Endodermal cell (in vitro differentiated cells): Measurements from ENCODE around the gene VWA8. TPM values are rescaled to one million over a fixed set of nuclear protein-coding genes. Genes with fewer than 3 reads are reported as not detected.

Source experiments
- DNase-seq: peaks from one replicate; pipeline ENCODE4 v3.0.0-alpha.2; 2017
- H3K27ac ChIP-seq: 2 replicates; pipeline ENCODE4 v1.5.1; 2013; ENCODE audit warnings: mild to moderate bottlenecking, low read depth, low read length, moderate library complexity
- H3K27me3 ChIP-seq: 2 replicates; pipeline ENCODE4 v1.6.1; 2013; ENCODE audit warnings: mild to moderate bottlenecking, low read length, moderate library complexity; ENCODE audit not compliant: insufficient read depth, control insufficient read depth, poor library complexity, severe bottlenecking
- H3K36me3 ChIP-seq: 2 replicates; pipeline ENCODE4 v1.7.0; 2013; ENCODE audit warnings: mild to moderate bottlenecking, low read length, moderate library complexity; ENCODE audit not compliant: control insufficient read depth, insufficient read depth
- H3K4me1 ChIP-seq: one replicate; pipeline ENCODE4 v1.7.0; 2013; ENCODE audit warnings: low read length; ENCODE audit not compliant: control insufficient read depth, insufficient read depth
- H3K4me3 ChIP-seq: 2 replicates; pipeline ENCODE4 v1.5.1; 2013; ENCODE audit warnings: mild to moderate bottlenecking, low read length, moderate library complexity
- H3K9ac ChIP-seq: 2 replicates; pipeline ENCODE4 v1.6.1; 2013; ENCODE audit warnings: mild to moderate bottlenecking, low read length, moderate library complexity; ENCODE audit not compliant: poor library complexity, severe bottlenecking; ENCODE audit errors: extremely low read depth
- H3K9me3 ChIP-seq: 2 replicates; pipeline ENCODE4 v1.6.1; 2013; ENCODE audit warnings: mild to moderate bottlenecking, low read length, moderate library complexity; ENCODE audit not compliant: control insufficient read depth
- H3K27ac Mint-ChIP-seq: 2 replicates; pipeline ENCODE4 v1.8.0; 2020; ENCODE audit warnings: mixed read lengths
- H3K27me3 Mint-ChIP-seq: 2 replicates; pipeline ENCODE4 v1.8.0; 2021; ENCODE audit warnings: mild to moderate bottlenecking, mixed read lengths; ENCODE audit not compliant: insufficient read depth
- H3K36me3 Mint-ChIP-seq: 2 replicates; pipeline ENCODE4 v1.8.0; 2020; ENCODE audit warnings: low read depth, mixed read lengths
- H3K4me1 Mint-ChIP-seq: 2 replicates; pipeline ENCODE4 v1.8.0; 2020; ENCODE audit warnings: mixed read lengths
- H3K4me3 Mint-ChIP-seq: 2 replicates; pipeline ENCODE4 v1.8.0; 2020; ENCODE audit warnings: mild to moderate bottlenecking, moderate library complexity, mixed read lengths
- H3K9me3 Mint-ChIP-seq: 2 replicates; pipeline ENCODE4 v1.8.0; 2020; ENCODE audit warnings: mild to moderate bottlenecking, mixed read lengths
- CTCF ChIP-seq: fragments of 200-600 bp; sonication (generic); conservative IDR thresholded peaks from 2 replicates; pipeline ENCODE4 v1.5.0; 2021; ENCODE audit warnings: antibody characterized with exemption, mild to moderate bottlenecking
- WGBS, 2 experiments: methylation state at CpG; one replicate each; pipeline versions ENCODE4 v1.1.5 to v1.1.7; 2013; ENCODE audit warnings: missing lambda C conversion rate in 2 of 2, mixed read lengths in 1 of 2; ENCODE audit not compliant: insufficient coverage in 1 of 2, insufficient read length in 1 of 2; 5-methylcytosine and 5-hydroxymethylcytosine counted together
- total RNA-seq, 2 donors: library from RNA; stranded (reverse); fragmentation: NEBNext Ultra II Directional in 1 of 2; extraction: Animal tissue kit (Norgen Biotek cat#: 25700) in 1 of 2; gene quantifications; 2 replicates in 1 of 2; 3 replicates in 1 of 2; pipeline ENCODE4 v1.2.1, GENCODE V29; 2021

VWA8 gene
- total RNA-seq, 2 donors from 2014 or later = 24.6 to 25.6 TPM

DNA sequence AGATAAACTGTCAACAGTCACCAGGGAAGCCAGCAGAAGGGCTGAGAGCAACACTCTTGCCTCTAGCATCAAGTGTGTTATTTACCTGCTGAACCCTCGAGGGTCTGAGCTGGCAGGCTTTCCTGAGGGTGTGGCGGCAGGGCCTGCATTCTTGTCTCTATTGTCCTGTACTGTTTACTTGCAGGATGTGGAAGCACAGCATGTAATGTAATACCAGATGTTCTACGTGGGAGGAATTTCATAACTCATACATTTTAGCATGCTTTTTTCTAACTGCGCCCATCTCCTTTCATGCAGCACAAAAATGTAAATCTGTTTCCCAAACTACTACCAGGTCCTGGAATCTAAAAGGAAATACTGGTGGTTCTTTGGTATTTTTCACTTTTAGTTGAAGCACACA lies 350.5 kb downstream of the VWA8 start:
- no peaks in the 10 kb centered on the region for H3K27me3 ChIP-seq
- no peak overlapping the region for H3K9ac ChIP-seq
- peaks cover 11% of the 10 kb centered on the region for H3K36me3 ChIP-seq
- TF ChIP-seq CTCF = no peak
- H3K9me3 ChIP-seq = no peaks in the 10 kb centered on the region
- peaks cover 17% of the 10 kb centered on the region for H3K4me1 Mint-ChIP-seq
- H3K27ac ChIP-seq = no peak overlapping the region
- no peaks in the 10 kb centered on the region for H3K27me3 Mint-ChIP-seq
- no peaks in the 10 kb centered on the region for H3K9me3 Mint-ChIP-seq
- DNase-seq = no peak
- H3K4me3 Mint-ChIP-seq = no peak overlapping the region
- no peak overlapping the region for H3K4me3 ChIP-seq
- 85 to 100% methylated on average over 2 to 4 of the region's 4 CpGs for WGBS, 2 experiments
- H3K36me3 Mint-ChIP-seq = peaks cover 22% of the 10 kb centered on the region
- no peak overlapping the region for H3K27ac Mint-ChIP-seq
- peaks cover 4% of the 10 kb centered on the region for H3K4me1 ChIP-seq

DNA sequence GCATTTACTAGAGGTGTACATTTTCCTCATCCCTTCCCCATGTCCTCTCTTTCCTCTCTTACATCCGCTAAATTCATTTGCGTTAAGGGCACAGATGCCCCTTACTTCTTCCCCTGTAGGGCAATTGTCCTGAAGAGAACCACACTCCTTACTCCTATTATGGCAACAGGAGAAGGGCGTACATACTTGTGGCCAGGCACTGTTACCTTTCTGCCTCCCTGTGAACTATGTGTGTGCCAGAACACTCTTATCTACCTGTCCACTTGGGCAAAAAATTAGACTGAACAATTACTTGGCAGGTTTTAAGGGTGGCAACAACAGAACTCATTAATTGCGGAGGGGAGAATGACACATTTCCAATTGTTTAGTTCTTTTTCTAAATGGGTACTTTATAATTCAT lies 351.1 kb downstream of the VWA8 start:
- peaks cover 21% of the 10 kb centered on the region for H3K36me3 Mint-ChIP-seq
- 97 to 100% methylated on average over 3 to 4 of the region's 4 CpGs for WGBS, 2 experiments
- Histone ChIP-seq H3K9me3 (no peaks in the 10 kb centered on the region), H3K27ac (no peak overlapping the region), H3K27me3 (no peaks in the 10 kb centered on the region), H3K36me3 (peaks cover 10% of the 10 kb centered on the region), H3K4me3 (no peak overlapping the region), H3K4me1 (peaks cover 3% of the 10 kb centered on the region), H3K9ac (no peak overlapping the region)
- H3K4me1 Mint-ChIP-seq = peaks cover 20% of the 10 kb centered on the region
- no peaks in the 10 kb centered on the region for H3K9me3 Mint-ChIP-seq
- no peak overlapping the region for H3K4me3 Mint-ChIP-seq
- no peak overlapping the region for H3K27ac Mint-ChIP-seq
- TF ChIP-seq CTCF = no peak
- no peaks in the 10 kb centered on the region for H3K27me3 Mint-ChIP-seq
- no peak for DNase-seq

DNA sequence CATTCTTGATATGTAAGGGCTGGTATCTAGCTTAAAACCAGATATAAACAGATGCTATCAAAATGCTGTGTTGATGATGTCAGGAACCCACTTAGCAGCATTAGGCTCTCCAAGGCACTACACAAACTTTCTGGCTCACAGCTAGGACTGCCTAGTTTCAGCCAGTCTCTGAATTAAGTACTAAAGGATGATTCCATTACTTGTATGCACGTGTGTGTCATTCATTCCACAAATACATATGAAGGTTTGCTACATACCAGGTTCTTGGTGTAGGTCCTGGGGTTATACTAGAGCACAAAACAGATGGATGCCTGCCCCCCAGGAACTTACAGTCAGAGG lies 352.1 kb downstream of the VWA8 start:
- peaks cover 12% of the 10 kb centered on the region for H3K4me1 Mint-ChIP-seq
- DNase-seq = no peak
- Histone ChIP-seq H3K9ac (no peak overlapping the region), H3K27ac (no peak overlapping the region), H3K4me3 (no peak overlapping the region), H3K4me1 (no peaks in the 10 kb centered on the region), H3K36me3 (peaks cover 6% of the 10 kb centered on the region), H3K9me3 (no peaks in the 10 kb centered on the region), H3K27me3 (no peaks in the 10 kb centered on the region)
- H3K36me3 Mint-ChIP-seq = peaks cover 14% of the 10 kb centered on the region
- 100% methylated on average over 1 of the region's 1 CpG; no CpG with 5 or more reads in 1 of the 2 experiments for WGBS, 2 experiments
- no peaks in the 10 kb centered on the region for H3K9me3 Mint-ChIP-seq
- no peak for TF ChIP-seq CTCF
- H3K27ac Mint-ChIP-seq = no peak overlapping the region
- H3K4me3 Mint-ChIP-seq = no peak overlapping the region
- no peaks in the 10 kb centered on the region for H3K27me3 Mint-ChIP-seq
